IPS-NIHi11 (cell line): ENCODE measurements around the gene THRSP.
"Not testable (repeated sequence)": the region's sequence is repeated elsewhere in the genome, so short reads cannot be mapped to it uniquely, and the experiment has no call there.

Experiments
- DNase-seq: peaks from one replicate; pipeline ENCODE4 v3.0.0; 2012; ENCODE audit warnings: mixed read lengths, low spot score

The THRSP gene, protein sequence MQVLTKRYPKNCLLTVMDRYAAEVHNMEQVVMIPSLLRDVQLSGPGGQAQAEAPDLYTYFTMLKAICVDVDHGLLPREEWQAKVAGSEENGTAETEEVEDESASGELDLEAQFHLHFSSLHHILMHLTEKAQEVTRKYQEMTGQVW

DNA sequence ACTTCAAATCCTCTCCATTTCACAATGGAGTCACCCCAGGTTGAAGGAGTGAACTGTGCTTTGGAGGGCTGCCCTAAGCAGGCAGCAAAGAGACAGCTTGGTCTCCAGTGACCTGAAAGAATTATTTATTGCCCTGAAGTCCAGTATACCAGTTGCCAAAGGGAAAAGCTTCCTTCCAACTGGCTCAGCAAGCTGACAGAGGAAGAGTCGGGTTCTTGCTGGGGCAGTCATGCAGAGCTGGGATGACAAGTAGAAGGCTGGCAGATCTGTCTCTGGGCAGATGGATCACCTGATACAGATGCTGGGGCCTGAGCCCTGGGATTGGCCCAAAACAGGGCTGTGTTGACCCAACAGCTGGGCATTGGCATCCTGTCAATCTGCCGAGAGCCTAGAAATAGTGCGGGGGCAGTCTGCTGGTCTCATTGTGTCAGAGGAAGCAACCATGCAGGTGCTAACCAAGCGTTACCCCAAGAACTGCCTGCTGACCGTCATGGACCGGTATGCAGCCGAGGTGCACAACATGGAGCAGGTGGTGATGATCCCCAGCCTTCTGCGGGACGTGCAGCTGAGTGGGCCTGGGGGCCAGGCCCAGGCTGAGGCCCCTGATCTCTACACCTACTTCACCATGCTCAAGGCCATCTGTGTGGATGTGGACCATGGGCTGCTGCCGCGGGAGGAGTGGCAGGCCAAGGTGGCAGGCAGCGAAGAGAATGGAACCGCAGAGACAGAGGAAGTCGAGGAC lies at the start of gene THRSP:
Gene THRSP, plus strand, starts transcription at position 422 of the 742 bp plus-strand sequence. Its CDS starts 21 bp downstream, at position 443.
- DNase-seq: no peak

DNA sequence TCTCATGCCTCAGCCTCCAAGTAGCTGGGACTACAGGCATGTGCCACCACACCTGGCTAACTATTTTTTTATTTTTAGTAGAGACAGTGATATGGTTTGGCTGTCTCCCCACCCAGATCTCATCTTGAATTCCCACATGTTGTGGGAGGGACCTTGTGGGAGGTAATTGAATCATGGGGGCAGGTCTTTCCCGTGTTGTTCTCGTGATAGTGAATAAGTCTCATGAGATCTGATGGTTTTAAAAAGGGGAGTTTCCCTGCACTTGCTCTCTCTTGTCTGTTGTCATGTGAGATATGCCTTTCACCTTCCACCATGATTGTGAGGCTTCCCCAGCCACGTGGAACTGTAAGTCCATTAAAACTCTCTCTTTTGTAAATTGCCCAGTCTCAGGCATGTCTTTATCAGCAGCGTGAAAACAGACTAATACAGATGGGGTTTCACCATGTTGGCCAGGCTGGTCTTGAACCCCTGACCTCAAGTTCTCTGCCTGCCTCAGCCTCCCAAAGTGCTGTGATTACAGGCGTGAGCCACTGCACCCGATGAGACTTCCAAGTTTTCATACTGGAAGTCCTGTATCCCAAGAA lies 48.6 kb upstream of the THRSP start:
- DNase-seq: not testable (repeated sequence)

- DNase-seq: no peak
Observed at GRCh38 chr11:78015878-78016277, 47.8 kb upstream of the THRSP start.

DNA sequence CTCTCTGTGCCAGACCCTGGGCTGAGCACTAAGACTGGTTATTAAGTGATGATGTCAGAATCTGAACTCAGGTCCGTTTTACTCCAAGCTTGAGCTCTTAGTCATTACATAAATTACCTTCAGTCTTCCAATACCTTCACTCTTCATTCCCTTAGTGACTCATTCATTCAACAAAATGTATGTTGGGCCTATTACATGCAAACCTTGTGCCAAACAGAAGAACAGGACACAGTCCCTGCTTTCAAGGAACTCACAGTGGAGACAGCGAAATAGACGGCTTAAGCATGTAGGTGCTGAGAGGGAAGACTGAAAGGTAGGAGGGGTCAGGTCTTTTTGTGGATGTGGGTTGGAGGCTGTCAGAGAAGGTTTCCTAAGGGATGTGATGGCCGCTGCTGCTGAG lies 43.9 kb upstream of the THRSP start:
- no peak for DNase-seq

DNA sequence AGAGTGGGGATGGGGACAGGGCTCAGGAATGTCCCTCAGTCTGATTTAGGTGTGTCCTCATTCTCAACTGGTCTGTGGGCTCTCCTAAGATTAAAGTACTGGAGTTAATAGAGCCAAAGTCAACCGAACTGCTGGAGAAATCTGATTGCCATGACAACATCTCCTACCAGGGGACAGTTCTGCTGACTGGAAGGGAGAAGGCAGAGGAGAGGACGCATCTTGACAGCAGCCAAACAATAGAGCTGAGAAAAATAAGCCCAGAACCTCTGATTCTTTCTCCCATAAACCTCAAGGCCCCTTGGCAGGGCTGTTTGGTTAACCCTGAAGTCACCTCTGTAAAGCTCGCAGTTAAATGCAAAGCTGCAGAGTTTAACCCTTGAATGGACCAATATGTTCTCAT lies 43.4 kb upstream of the THRSP start:
- DNase-seq: no peak

DNA sequence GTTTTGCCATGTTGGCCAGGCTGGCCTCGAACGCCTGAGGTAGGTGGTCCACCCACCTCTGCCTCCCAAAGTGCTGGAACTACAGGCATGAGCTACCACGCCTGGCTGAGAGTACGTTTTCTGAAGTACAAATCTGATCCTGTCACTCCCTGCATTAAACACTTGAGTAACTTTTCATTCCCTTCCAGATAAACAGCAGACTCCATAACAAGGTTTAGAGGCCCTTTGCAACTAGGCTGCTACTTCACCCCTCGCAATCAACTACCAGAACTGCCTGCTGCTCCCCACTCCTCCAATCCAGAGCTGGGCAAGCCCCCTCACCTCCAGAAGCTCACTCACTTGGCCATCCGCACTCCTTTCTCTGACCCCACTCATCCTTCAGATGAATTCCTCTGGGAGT lies 42.0 kb upstream of the THRSP start:
- DNase-seq: no peak

- peak; percentile 85 for DNase-seq
Observed at GRCh38 chr11:78022397-78023396, 41.0 kb upstream of the THRSP start, which contains the start of gene KCTD14. TSS of gene KCTD14 (minus strand) at chr11:78023276. CDS start at chr11:78023249, 27 bp downstream.

DNA sequence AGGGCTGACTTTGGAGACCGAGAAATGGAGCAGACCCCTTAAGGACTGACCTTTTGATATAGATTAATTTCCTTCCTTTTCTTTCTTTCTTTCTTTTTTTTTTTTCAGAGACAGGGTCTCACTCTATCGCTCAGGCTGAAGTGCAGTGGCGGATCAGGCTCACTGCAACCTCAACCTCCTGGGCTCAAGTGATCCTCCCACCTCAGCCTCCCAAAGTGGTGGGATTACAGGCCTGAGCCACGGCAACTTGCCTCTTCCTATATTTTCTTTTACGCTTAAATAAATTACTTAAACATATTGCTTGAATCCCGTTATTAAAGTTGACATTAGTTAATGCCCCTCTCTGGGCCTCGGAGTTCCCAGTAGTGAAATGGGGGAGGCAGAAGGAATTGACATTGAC lies 40.2 kb upstream of the THRSP start:
- DNase-seq: no peak

DNA sequence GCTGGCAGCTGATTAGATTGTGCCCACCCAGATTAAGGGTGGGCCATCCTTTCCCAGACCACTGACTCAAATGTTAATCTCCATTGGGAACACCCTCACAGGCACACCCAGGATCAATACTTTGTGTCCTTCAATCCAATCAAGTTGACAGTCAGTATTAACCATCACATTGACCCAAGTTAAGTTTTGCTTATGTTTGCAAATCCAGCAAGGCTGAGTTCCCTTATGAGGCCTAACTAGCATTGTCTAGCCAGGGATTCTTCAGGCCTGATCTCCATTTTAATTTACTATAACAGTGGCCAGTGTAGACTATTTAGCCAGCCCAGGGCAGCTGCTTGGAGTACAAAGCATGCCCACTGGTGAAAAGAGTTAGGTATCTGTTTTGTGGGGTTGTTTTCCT lies 38.3 kb upstream of the THRSP start:
- DNase-seq: no peak

- DNase-seq: no peak
Observed at GRCh38 chr11:78027759-78028158, 35.9 kb upstream of the THRSP start.

GRCh38 chr11:78028423-78028822 lies 35.2 kb upstream of the THRSP start:
- DNase-seq: not testable (repeated sequence)

- peak; percentile 63 for DNase-seq
Observed at GRCh38 chr11:78030429-78031325, 33.0 kb upstream of the THRSP start.

GRCh38 chr11:78031629-78032028 lies 32.0 kb upstream of the THRSP start:
- no peak for DNase-seq

- DNase-seq: no peak
Observed at GRCh38 chr11:78032090-78032489, 31.6 kb upstream of the THRSP start.

DNA sequence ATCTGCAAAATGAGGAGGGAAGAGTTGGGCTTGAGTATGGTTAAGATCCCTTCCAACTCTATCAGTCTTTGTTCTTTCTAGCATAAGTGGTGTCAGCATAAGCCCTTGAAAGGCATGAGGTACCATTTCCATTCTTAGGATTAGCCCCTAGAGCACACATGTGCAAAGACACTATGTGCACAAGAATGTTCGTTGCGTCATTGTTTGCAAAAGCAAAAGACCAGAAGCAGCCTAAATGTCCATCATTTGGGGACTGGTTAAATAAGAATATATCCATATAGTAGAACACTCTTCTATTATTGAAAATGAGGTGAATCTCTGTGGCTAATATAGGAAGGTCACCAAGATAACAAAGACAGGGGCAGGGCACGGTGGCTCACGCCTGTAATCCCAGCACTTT lies 30.6 kb upstream of the THRSP start:
- DNase-seq: no peak

- DNase-seq: no peak
Observed at GRCh38 chr11:78034623-78035022, 29.0 kb upstream of the THRSP start.

DNA sequence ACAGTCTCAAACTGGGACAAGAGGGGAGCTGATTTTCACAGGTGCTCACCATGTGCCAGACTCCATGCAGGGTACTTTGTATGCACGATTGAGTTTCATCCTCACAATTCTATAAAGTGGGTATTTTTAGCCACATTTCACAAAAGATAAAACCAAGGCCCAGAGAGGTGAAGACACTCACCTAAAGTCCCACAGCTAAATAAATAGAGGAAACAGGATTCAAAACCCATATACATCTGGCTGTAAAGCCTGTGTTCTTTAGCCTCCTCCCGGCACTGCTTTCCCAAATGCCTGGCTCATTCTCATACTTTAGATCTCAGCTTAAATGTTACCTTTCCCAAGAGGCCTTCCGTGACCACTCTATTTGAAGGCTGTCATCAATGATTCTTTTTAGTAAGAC lies 27.3 kb upstream of the THRSP start:
- no peak for DNase-seq

DNA sequence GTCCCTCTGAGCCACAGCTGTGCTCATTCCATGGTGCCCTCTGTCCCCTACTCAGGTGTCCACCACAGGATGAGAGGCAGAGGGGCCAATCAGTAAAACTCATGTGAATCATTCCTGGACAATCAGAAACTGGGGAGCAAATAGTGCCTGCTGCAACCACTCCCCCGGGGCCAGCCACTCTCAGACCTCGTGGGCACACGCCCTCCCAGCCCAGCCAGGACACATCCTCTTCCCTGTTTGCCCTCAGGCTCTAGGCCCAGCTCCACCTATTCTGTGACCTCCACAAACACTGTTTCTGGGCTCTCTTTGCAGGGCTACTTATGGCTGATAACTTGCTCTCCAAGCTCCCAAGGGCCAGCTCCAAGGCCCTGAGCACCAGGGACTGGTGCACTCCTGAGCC lies 26.6 kb upstream of the THRSP start:
- no peak for DNase-seq

DNA sequence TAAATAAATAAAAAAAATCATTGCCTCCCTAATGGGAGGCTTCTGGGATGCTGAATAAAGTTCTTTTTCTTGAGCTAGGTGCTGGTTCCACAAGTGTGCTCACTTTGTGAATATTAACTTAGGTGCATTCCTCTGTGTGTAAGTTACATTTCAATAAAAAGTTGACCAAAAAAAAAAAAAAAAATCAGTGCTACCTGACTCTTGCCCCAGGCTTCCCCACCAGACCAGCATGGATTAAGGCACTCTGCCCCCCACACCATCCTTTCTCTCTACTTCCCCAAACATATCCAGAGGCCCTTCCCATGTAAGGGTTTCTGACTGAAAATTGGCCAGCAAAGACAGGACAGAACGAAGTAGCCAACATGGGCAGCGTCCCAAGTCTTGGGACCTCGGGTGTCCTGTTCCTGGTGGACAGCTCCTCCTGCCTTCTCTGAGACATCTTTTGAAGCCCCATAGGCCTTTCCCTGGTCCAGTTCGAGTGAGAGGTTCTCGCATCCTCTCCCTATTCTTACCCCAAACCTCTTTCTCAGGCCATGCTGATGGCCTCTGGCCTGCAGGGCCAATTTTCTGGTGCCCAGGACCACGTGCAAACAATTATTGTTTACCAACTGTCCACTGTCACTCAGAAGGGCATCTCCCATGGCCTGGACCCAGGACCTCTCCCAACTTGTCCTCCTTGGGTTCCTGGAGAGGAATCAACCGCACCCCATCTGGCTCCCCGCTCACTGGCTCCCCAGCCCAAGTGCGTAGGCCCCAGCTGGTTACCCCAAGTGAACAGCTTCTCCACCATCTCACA lies 25.6 kb upstream of the THRSP start:
- no peak for DNase-seq

DNA sequence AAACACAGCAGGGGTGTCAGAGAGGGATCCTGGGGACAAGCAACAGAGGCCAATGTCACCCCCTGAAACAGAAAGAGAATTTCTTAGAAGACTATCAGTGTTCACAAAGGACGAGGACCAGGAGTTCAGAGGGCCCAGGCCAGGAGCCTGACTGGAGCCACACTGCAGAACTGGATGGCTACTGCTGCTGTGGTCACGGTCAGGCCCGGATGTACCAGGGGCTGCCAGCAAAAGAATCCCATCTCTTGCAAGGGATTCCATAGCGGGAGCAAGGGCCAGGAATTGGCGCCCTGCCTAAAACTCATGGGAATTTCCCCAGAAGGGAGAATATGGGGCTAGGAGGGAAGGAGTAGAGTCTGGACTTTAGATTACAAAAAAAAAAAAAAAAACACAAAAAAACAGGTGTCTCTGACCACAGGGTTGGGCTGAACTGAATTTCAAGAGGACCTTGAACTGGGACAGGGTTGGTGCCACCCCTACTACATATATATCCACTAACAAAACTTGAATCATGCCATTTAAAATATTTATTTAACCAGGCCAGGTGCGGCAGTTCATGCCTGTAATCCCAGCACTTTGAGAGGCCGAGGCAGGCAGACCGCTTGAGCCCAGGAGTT lies 24.9 kb upstream of the THRSP start:
- no peak for DNase-seq
